DMS79 (cell line): ENCODE data around the gene DTNB.
"Not testable (repeated sequence)": the region's sequence is repeated elsewhere in the genome, so short reads cannot be mapped to it uniquely, and the experiment has no call there.

Experiments
- DNase-seq: peaks from one replicate; lab custom pipeline; 2025; lab: John Stamatoyannopoulos, UW

The DTNB gene

DNA sequence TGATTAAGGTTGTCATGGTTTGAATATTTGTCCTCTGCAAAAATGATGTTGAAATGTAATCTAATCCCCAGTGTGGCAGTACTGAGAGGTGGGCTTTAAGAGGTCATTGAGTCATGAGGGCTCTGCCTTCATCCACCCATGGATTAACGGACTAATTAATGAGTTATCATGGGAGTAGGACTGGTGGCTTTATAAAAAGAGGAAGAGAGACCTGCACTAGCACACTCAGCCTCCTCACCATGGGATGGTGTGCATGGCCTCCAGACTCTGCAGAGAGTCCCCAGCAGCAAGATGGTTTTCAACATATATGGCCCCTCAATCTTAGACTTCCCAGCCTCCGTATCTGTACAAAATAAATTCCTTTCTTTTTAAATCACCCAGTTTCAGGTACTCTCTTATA lies 41.0 kb downstream of the DTNB start:
- DNase-seq, result no peak

DNA sequence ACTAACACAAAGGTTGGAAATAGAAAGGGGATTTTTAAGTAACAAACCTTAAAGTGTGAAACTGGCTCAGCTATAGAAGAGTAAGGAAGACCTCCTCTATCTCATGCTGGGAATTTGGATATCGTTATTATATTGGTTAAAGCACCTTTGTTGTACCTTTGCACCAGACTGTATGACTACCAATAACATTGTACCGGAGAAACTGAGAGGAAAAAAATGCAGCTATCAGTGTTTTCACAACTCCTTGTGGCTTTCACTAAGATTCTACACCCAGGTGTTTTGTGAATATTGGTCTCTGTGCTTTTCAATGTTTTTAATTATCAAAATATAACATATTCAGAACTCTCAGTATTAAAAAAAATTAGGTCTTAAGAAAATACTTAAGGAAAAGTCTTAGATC lies 48.7 kb downstream of the DTNB start:
- DNase-seq, result no peak

GRCh38 chr2:25623361-25623760 lies 50.0 kb downstream of the DTNB start:
- DNase-seq, result no peak

DNA sequence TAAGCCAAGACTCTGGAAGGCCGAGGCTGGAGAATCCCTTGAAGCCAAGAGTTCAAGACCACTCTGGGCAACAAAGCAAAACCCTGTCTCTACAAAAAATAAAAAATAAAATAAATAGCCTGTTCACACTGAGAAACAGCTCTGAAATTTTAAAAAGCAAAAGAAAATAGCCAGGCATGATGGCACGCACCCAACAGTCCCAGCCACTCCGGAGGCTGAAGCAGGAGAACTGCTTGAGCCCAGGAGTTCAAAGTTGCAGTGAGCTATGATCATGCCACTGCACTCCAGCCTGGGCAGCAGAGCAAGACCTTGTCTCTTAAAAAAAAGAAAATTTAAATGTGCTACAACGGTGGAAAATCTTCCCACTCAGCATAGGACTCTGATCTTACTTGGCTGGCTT lies 52.7 kb downstream of the DTNB start:
- DNase-seq, result no peak

DNA sequence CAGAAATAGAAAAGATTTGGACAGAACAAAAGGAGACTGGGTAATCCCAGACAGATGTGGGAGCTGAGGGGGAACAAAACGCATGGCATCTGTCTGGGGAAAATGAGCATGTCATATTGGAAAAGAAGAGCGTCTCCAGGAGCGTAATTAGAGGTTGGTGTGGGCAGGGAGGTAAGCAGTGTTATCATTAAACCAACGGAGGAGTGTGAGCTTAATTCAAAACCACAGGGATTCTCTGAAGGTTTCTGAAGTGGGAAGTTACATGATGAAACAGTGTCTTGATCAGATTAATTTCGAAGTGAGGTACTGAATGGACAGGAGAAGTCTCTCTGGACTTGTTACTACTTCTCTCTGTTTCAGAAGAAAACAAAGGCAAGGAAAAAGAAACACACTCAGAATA lies 53.3 kb downstream of the DTNB start:
- no peak for DNase-seq

GRCh38 chr2:25619185-25619584 lies 54.2 kb downstream of the DTNB start:
- DNase-seq, result no peak

GRCh38 chr2:25618676-25619075 lies 54.7 kb downstream of the DTNB start:
- DNase-seq, result no peak

GRCh38 chr2:25617948-25618646 lies 55.3 kb downstream of the DTNB start:
- no peak for DNase-seq

GRCh38 chr2:25615920-25616319 lies 57.5 kb downstream of the DTNB start:
- no peak for DNase-seq

DNA sequence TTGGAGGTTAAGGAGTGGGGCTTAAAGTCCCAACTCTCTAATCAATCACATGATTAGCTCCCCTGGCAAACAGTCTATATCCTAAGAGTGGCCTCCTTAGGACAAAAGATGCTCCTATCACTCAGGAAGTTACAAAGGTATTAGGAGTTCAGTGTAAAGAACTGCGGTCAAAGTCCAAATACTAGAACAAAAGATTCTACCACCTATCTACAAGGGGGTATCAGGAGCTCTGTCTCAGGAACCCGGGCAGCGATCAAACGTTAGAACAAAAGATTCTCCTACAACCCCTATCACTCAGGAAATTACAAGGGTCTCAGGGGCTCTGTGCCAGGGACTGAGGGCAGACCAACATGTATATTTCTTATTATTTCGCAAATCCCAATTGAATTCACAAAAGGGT lies 58.0 kb downstream of the DTNB start:
- DNase-seq, result no peak

DNA sequence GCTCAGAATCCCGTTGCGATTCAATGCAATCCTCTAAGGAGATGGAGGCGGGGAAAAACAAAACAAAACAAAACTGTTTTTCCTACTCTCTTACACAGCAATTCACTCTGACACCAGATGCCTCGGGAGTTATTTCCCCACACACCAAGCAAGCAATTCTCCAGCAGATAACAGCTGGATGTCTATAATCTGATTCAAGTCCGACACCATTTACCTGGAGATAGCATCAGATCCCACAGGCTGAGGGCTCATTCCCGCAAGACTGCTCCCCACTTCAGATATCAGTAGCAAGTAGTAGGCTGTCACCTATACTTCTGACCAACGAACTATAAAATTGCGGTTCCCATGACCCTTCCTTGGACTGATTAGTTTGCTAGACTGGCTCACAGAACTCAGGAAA lies 58.7 kb downstream of the DTNB start:
- no peak for DNase-seq

GRCh38 chr2:25608718-25609117 lies 64.7 kb downstream of the DTNB start:
- no peak for DNase-seq

DNA sequence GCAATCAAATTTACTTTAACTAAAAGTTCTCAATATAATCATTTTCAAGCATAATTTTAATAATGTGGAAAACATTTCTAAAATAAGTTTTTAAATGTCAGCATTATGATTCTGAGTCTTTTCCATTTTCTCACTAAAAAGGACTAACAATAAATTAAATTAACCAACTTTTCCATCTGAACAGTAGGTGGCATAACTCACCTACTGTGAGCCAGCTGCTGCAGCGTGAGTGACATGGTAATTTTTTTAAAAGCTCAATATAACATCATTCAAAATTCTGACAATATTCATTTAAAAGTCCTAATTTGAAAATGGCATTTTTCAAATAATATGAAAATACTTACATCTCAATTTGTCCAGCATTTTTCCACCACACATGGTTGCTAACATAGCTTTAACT lies 66.5 kb downstream of the DTNB start:
- DNase-seq, result no peak

DNA sequence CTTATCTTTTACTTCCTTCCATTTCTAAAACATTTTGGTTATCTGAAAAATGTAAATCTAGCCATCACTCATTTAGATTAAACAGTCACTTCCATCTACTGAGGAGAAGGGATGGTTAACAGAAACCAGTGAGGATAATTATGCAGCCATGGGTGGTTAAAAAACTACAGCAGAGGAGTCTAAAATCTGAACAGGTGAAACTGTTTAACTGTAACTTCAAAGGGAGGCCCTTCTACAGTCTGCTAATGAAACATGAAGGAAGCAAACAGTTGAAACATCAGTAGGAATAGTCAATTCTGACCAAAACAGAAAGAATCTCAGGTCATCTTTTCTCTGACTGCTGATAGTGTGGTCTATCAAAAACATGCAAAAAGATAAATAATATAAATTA lies 71.0 kb downstream of the DTNB start:
- no peak for DNase-seq

DNA sequence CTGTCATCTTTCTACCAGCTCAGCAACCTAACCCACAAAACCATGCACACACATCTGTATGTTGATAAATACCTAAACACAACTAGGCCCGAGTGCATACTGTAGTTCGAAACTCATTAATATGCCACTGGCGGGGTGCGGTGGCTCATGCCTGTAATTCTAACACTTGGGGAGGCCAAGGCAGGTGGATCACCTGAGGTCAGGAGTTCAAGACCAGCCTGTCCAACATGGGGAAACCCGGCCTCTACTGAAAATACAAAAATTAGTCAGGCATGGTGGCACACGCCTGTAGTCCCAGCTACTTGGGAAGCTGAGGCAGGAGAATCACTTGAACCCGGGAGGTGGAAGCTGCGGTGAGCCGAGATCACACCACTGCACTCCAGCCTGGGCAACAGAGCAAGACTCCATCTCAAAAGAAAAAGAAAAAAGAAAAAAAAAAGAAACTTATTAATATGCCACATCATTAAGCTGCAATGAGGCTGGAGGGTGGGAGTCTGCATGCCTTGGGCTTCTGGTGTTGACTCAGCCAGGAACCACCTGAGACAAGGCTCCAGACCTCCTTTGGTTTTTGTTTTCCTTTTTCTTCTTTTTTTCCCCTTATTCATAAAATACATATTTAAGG lies 71.6 kb downstream of the DTNB start:
- not testable (repeated sequence) for DNase-seq

GRCh38 chr2:25598911-25599310 lies 74.5 kb downstream of the DTNB start:
- no peak for DNase-seq

GRCh38 chr2:25598332-25598731 lies 75.0 kb downstream of the DTNB start:
- DNase-seq, result no peak

GRCh38 chr2:25597881-25598280 lies 75.5 kb downstream of the DTNB start:
- no peak for DNase-seq

DNA sequence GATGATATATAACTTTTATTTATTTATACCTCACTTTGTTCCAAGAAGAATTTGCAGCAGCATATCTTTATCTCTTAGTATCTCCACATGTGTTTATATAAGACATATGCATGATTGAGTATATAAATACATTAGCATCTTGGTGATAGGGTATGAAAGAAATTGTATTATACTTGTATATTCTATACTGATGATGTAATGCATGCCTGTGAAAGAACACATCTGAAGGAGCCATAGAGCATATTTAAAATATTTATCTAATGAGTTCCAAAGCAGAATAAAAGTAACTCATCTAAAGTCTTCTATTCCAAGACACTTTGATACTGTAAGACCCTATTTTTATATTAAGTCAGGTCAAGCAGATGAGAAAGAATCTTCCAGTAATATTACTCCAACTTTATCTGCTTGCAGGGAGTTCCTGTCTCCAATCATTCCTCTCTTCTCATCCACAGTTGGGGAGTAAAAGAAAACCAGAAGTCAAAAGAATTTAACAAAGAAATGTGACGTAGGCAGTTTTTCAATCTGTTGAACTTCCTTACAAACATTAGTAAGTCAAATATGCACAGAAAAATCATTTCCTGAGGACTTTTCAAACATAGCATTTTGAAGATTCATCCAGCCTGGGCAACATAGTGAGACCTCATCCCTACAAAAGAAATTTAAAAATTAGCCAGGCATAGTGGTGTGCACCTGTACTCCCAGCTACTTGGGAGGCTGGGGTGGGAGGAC lies 76.7 kb downstream of the DTNB start:
- DNase-seq, result no peak

DNA sequence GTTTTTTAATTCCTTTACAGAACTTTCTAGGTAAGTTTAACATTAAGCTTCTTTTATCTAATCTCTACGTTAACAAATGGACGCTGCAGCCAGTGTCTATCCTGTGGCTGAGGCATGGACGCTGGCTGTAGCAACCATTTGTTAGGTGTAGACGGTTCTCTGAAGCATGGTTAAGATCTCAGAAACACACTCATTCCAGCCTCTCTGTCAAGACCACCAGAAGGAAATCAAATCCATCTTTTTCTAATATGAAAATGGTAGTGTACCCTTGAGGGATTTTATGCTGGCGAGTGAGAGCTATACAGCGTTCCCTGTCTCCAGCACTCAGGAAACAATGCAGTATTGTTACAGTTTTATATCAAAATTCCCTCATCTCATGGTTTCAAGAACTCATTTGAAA lies 78.0 kb downstream of the DTNB start:
- DNase-seq, result no peak

GRCh38 chr2:25594991-25595390 lies 78.4 kb downstream of the DTNB start:
- no peak for DNase-seq

DNA sequence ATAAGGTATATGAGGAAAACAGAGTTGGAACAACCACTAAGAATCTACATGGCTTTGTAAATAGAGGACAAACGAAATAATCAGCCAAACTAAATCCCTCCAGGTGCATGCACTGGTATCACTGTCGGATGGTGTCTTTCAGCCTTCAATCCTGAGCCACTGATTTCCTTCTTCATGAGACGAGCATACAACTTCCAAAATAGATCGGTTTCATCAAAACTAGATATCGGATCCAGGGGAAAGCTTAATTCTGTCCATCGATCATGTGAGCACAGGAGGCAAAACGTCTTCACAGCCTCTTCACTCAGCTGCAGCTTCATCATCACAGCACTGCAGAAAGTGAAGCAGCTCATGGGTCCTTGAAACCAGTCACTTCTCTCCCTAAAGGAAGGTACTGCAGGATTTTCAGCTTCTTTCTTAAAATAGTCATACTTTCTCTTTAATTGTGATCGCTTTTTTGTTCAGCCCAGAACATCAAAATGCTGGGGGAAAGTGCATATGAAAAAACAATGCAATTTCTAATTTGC lies 80.5 kb downstream of the DTNB start:
- DNase-seq, result no peak

DNA sequence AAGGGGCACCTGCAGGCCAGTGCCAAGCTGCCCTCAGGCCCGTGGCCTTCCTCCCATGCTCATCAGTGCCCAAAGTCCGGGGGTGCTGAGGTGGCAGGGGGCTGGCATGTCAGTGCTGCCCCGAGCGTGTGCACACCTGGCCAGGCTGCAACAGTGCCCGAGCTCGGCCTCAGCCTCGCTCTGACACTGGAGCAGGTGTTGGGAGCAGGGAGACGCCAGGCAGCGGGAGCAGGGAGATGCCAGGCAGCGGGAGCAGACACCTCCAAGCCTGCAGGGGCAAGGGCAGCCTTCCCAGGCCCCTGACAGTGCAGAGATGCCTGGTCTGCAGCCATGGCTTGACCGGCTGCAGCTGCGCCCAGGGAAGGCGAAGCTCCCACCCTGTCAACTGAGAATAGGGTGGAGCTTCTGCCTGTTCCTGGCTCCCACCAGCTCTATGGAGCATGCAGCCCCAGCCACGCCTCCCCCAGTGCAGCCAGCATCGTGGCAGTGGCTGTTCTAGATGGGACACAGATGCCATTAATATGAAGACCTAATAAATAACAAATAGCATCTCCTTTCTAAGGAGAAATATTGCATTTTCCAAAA lies 82.4 kb downstream of the DTNB start:
- DNase-seq, result no peak
